ENCODE measurements around the gene FLYWCH2.

GRCh38 chr16:2852003-2852730 lies 30.8 kb upstream of the FLYWCH2 start:
- TF ChIP-seq CTCF (conservative IDR thresholded peaks at IDR 0.05; ENCODE audit: low read length) (no peak), EZH2phosphoT487 (IDR thresholded peaks at IDR 0.05; ENCODE audit: borderline replicate concordance, low read depth, low read length) (no peak)

Measured in OCI-LY7 (cell line).